Erythroblast (primary cell): ENCODE results near the gene FSD1L.

Experiments used
- GATA1 ChIP-seq: IDR thresholded peaks from 2 replicates; pipeline ENCODE4 v1.6.1; 2011; ENCODE audit warnings: low read depth, mild to moderate bottlenecking, control low read depth, low read length, moderate library complexity
- POLR2A ChIP-seq: IDR thresholded peaks from 2 replicates; pipeline ENCODE4 v1.6.1; 2011; ENCODE audit warnings: mild to moderate bottlenecking, low read length

- TF ChIP-seq POLR2A: no peak
- no peak for TF ChIP-seq GATA1
These were observed 32.2 kb upstream of the FSD1L start for GRCh38 chr9:105415662-105415980.
